CD14-positive monocyte (primary cell): ENCODE measurements around the gene CDH4. TPM values are rescaled to one million over a fixed set of nuclear protein-coding genes. Genes with fewer than 3 reads are reported as not detected.

Experiments
- DNase-seq, 3 donors: peaks; one replicate each; pipeline ENCODE4 v3.0.0-alpha.2; 2011 to 2022
- H2AFZ ChIP-seq: 2 replicates; pipeline ENCODE4 v1.6.0; 2012; ENCODE audit warnings: mild to moderate bottlenecking, low read depth, low read length, inconsistent platforms; ENCODE audit not compliant: insufficient read depth, poor library complexity, severe bottlenecking
- H3K27ac ChIP-seq, 2 donors: 1 replicate in 1 of 2; 2 replicates in 1 of 2; pipeline ENCODE4 v1.5.1; 2012 to 2013; ENCODE audit warnings: low read length in 2 of 2, control low read depth in 1 of 2, inconsistent platforms in 1 of 2, low read depth in 1 of 2, mild to moderate bottlenecking in 1 of 2
- H3K27me3 ChIP-seq, 2 donors: one replicate each; pipeline versions ENCODE4 v1.6.0 to v1.6.1; 2011 to 2013; ENCODE audit warnings: low read length in 2 of 2; ENCODE audit not compliant: control insufficient read depth in 2 of 2, insufficient read depth in 2 of 2
- H3K36me3 ChIP-seq, 2 donors: replicated peaks in 1 of 2; 1 replicate in 1 of 2; 2 replicates in 1 of 2; pipeline versions ENCODE4 v1.5.1 to v1.6.1; 2012 to 2013; ENCODE audit warnings: low read length in 2 of 2, control low read depth in 1 of 2, inconsistent platforms in 1 of 2, mild to moderate bottlenecking in 1 of 2; ENCODE audit not compliant: insufficient read depth in 2 of 2, control insufficient read depth in 1 of 2
- H3K4me1 ChIP-seq, 2 donors: 1 replicate in 1 of 2; 2 replicates in 1 of 2; pipeline versions ENCODE4 v1.5.1 to v1.6.1; 2012 to 2013; ENCODE audit warnings: low read length in 2 of 2, control low read depth in 1 of 2, inconsistent platforms in 1 of 2, mild to moderate bottlenecking in 1 of 2, moderate library complexity in 1 of 2; ENCODE audit not compliant: insufficient read depth in 2 of 2, control insufficient read depth in 1 of 2
- H3K4me2 ChIP-seq: replicated peaks from 2 replicates; pipeline ENCODE3; 2012; ENCODE audit warnings: low read length, moderate library complexity, mild to moderate bottlenecking; ENCODE audit not compliant: poor library complexity, severe bottlenecking; ENCODE audit errors: extremely low read depth
- H3K4me3 ChIP-seq, 3 experiments: fragments of 200-600 bp in 1 of 3; sonication (generic) in 1 of 3; replicated peaks in 1 of 3; 1 replicate in 2 of 3; 2 replicates in 1 of 3; pipeline ENCODE4 v1.5.1; 2011 to 2013; ENCODE audit warnings: low read length in 3 of 3, mild to moderate bottlenecking in 3 of 3, control low read depth in 2 of 3, low read depth in 2 of 3, inconsistent platforms in 1 of 3, moderate library complexity in 1 of 3
- H3K79me2 ChIP-seq: 2 replicates; pipeline ENCODE4 v1.6.0; 2012; ENCODE audit warnings: mild to moderate bottlenecking, control low read depth, inconsistent platforms, low read length, moderate library complexity; ENCODE audit not compliant: insufficient read depth
- H3K9ac ChIP-seq: 2 replicates; pipeline ENCODE4 v1.6.0; 2017; ENCODE audit warnings: low read length, mild to moderate bottlenecking; ENCODE audit not compliant: insufficient read depth, poor library complexity, severe bottlenecking
- H3K9me3 ChIP-seq, 2 donors: replicated peaks in 1 of 2; 1 replicate in 1 of 2; 2 replicates in 1 of 2; pipeline versions ENCODE4 v1.5.1 to v1.6.1; 2012 to 2013; ENCODE audit warnings: low read length in 2 of 2, control low read depth in 1 of 2; ENCODE audit not compliant: control insufficient read depth in 1 of 2, insufficient read depth in 1 of 2
- H4K20me1 ChIP-seq: 2 replicates; pipeline ENCODE4 v1.6.0; 2012; ENCODE audit warnings: mild to moderate bottlenecking, low read length, control low read depth, moderate library complexity; ENCODE audit not compliant: insufficient read depth
- H3K27ac Mint-ChIP-seq, 7 donors: one replicate each; pipeline ENCODE4 v1.8.0; 2020; ENCODE audit warnings: mild to moderate bottlenecking in 7 of 7, mixed read lengths in 7 of 7, moderate library complexity in 6 of 7, inconsistent platforms in 2 of 7
- H3K27me3 Mint-ChIP-seq, 3 donors: one replicate each; pipeline ENCODE4 v1.8.0; 2021 to 2022; ENCODE audit warnings: low read depth in 3 of 3, mild to moderate bottlenecking in 3 of 3, mixed read lengths in 3 of 3, moderate library complexity in 3 of 3, inconsistent platforms in 1 of 3
- H3K36me3 Mint-ChIP-seq, 2 donors: one replicate each; pipeline ENCODE4 v1.8.0; 2020; ENCODE audit warnings: mixed read lengths in 2 of 2, inconsistent platforms in 1 of 2, mild to moderate bottlenecking in 1 of 2
- H3K4me1 Mint-ChIP-seq: one replicate; pipeline ENCODE4 v1.8.0; 2020; ENCODE audit warnings: mild to moderate bottlenecking, mixed read lengths
- H3K4me3 Mint-ChIP-seq, 2 donors: one replicate each; pipeline ENCODE4 v1.8.0; 2020; ENCODE audit warnings: mild to moderate bottlenecking in 2 of 2, mixed read lengths in 2 of 2, moderate library complexity in 1 of 2
- H3K9me3 Mint-ChIP-seq, 7 donors: one replicate each; pipeline ENCODE4 v1.8.0; 2020 to 2022; ENCODE audit warnings: mixed read lengths in 7 of 7, mild to moderate bottlenecking in 6 of 7, moderate library complexity in 6 of 7, inconsistent platforms in 2 of 7
- CTCF ChIP-seq: fragments of 200-600 bp; IDR thresholded peaks from one replicate; pipeline ENCODE4 v1.8.0; 2022; ENCODE audit warnings: antibody characterized with exemption, mild to moderate bottlenecking
- WGBS: methylation state at CpG from one replicate; pipeline ENCODE4 v1.1.5; 2013; ENCODE audit warnings: missing lambda C conversion rate; ENCODE audit not compliant: insufficient coverage; 5-methylcytosine and 5-hydroxymethylcytosine counted together
- intact Hi-C, 2 donors: fragments of 100-400 bp; cut with micrococcal nuclease; formaldehyde crosslinking; loops; one replicate each; pipeline versions ENCODE4 v1.15.0 to v1.15.1; 2023
- polyA plus RNA-seq, 3 donors: library from polyadenylated mRNA; depleted of rRNA in 1 of 3; unstranded in 2 of 3; stranded (reverse) in 1 of 3; fragments of 300-500 nt in 2 of 3; fragments of >200 nt in 1 of 3; fragmentation: Illumina TruSeq in 2 of 3; gene quantifications; 1 replicate in 2 of 3; 2 replicates in 1 of 3; pipeline ENCODE4 v1.2.3, GENCODE V29; 2012 to 2021

Gene CDH4
- polyA plus RNA-seq, 3 donors, result not detected

DNA sequence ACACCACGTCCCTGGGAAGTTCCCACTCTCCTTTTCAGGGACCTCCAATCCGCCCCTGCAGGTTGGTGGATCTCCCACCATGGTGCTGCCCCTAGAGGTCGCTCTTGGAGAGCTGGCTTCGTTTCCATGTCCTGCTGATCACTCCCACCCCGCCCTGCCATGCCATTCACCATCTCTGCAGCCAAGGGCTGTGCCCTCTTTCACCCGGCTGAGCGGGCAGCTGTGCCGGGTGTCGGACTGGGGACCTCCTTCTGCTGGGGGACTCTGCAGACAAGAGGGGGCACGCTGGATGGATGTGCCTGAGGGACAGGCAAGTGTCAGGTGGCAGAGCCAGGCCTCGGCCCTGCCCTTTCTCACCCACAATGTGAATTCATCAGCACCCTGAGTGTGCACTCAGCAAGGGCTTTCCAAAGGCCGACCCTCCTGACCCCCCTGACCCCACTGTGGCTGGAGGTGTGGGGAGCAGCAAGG lies 347.0 kb downstream of the CDH4 start:
- no peak overlapping the region for H3K4me3 Mint-ChIP-seq
- Histone ChIP-seq H3K27me3 (no peaks in the 10 kb centered on the region), H3K27ac (no peak overlapping the region), H4K20me1 (no peaks in the 10 kb centered on the region), H3K9me3 (peaks cover 66 to 100% of the 10 kb centered on the region in 2 donors), H2AFZ (no peak overlapping the region), H3K36me3 (no peaks in the 10 kb centered on the region), H3K4me3 (no peak overlapping the region), H3K4me2 (no peak overlapping the region), H3K79me2 (no peaks in the 10 kb centered on the region), H3K4me1 (no peaks in the 10 kb centered on the region), H3K9ac (no peak overlapping the region)
- no peak for TF ChIP-seq CTCF
- DNase-seq, result no peak
- intact Hi-C loops, result no loop called here
- no peaks in the 10 kb centered on the region for H3K36me3 Mint-ChIP-seq
- H3K27me3 Mint-ChIP-seq, result peaks cover 0 to 1% (median 0%) of the 10 kb centered on the region in 3 donors
- 81% methylated on average over 10 of the region's 12 CpGs for WGBS
- H3K4me1 Mint-ChIP-seq, result no peaks in the 10 kb centered on the region
- H3K27ac Mint-ChIP-seq, result no peak overlapping the region
- peaks cover 31 to 95% (median 76%) of the 10 kb centered on the region in 7 donors for H3K9me3 Mint-ChIP-seq

GRCh38 chr20:61599541-61599992 lies 347.5 kb downstream of the CDH4 start:
- Histone ChIP-seq H3K4me1 (no peaks in the 10 kb centered on the region), H3K4me2 (no peak overlapping the region), H4K20me1 (no peaks in the 10 kb centered on the region), H3K27ac (no peak overlapping the region), H3K79me2 (no peaks in the 10 kb centered on the region), H3K27me3 (no peaks in the 10 kb centered on the region), H2AFZ (no peak overlapping the region), H3K9me3 (peaks cover 66 to 100% of the 10 kb centered on the region in 2 donors), H3K4me3 (no peak overlapping the region), H3K9ac (no peak overlapping the region), H3K36me3 (no peaks in the 10 kb centered on the region)
- DNase-seq, result no peak
- no peaks in the 10 kb centered on the region for H3K4me1 Mint-ChIP-seq
- no peak overlapping the region for H3K4me3 Mint-ChIP-seq
- H3K36me3 Mint-ChIP-seq, result no peaks in the 10 kb centered on the region
- H3K27ac Mint-ChIP-seq, result no peak overlapping the region
- intact Hi-C loops, result no loop called here
- 62% methylated on average over 14 of the region's 18 CpGs for WGBS
- peaks cover 0 to 1% (median 0%) of the 10 kb centered on the region in 3 donors for H3K27me3 Mint-ChIP-seq
- peaks cover 32 to 95% (median 75%) of the 10 kb centered on the region in 7 donors for H3K9me3 Mint-ChIP-seq
- no peak for TF ChIP-seq CTCF
